Stimulated activated CD4-positive, alpha-beta T cell treated with anti-CD3 and anti-CD28 coated beads, Interleukin-15, amount 100 ng/mL, for 48 hours (primary cell): ENCODE results near the gene PCIF1.
"Not testable (repeated sequence)": the region's sequence is repeated elsewhere in the genome, so short reads cannot be mapped to it uniquely, and the experiment has no call there.

Experiments
- DNase-seq, 2 donors: peaks; one replicate each; pipeline ENCODE4 v3.0.0-alpha.2; 2020; ENCODE audit warnings: low read depth in 2 of 2

Gene PCIF1

GRCh38 chr20:45947110-45947866 lies 12.8 kb downstream of the PCIF1 start:
- no peak for DNase-seq

DNA sequence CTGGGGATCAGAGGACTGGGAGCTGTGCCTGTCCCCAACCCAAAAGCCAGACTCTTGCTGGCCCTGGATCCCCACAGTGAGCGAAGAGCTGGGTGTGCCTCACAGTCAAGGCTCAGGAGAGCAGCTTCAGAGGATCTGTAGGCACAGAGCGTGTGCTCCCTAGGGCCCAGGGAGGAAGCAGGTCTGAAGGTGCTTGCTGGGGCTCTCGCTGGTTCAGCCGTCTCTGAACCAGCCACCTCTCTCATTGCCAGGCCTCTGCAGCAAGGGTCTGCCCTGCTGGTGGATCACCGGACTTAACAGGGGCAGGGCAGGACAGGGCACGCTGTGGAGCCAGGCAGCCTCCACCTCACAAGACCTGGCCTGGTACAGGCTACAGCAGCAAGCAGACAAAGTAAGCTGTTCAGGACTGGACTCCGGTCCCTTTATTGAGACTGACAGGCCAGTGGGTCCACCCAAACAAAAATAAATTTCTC lies 13.8 kb downstream of the PCIF1 start:
- DNase-seq = no peak

DNA sequence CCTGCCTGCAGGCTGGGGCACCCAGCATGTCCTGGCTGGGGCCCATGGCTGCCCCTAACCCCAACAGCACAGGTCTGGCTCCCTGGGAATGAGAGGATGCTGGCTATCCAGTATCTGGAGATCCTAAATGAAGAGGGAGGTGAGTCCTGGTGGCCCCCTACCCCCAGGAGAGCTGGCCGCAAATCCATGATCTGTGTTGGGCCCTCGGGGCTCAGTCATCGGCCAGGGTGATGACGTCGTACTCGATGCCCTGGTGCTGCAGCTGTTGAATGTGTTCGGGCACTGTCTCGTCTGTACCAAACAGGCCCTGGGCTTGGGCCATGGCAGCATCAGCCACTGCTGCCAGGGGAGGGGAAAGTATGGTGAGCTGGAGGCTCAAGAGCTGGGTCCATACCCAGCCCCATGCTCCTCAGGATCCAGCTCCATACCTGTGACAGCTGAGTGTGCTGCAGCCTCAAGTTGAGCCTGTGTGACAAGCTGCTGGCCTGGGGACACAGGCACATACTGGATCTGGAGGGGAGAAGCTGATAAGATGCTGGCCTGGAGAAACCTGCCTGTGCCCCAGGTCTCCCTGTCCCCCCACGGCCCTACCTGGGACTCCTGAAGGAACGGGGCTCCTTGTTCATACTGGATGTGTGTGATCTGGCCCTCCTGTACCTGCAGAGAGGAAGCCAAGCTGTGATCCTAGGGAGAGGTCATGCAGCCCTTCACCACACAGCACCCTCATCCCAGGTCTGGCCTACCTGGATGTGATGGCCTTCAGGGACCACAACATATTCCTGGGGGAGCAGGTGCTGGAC lies 14.5 kb downstream of the PCIF1 start:
- no peak for DNase-seq

DNA sequence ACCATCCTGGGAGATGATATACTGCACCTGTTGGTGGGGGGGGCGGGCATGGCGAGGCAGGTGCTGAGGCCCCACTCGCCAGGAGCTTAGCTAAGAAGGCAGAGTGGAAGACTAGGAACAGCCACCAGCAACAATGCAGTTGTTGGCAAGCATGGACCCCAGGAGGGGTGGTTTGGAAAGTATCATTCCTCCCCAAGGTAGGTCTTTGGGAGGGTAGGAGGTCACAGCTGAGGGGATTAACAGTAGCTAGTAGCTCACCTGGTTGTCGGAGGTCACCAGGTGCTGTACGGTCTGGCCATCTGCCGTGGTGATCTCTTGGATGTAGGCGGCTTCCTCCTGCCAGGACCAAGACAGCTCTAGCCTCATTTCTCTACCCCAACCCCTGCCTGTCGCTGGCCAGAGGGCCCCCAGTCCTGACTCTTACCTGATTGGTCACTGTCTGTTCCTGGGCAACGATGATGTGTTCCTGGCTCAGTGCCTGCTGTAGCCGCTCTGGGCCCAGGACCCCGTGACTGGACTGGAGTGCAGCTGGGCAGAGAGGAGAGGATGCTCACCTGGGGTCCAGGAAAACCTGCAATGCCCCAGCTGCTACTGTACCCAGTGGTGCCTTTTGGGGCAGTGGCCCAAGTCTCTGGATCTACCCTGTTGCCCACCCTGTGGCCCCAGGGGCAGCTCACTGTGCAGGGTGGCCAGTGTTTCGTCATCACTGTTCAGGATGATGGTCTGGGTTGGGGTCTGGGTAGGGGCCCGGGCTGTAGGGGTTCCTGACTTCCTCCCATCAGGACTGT lies 15.3 kb downstream of the PCIF1 start:
- no peak for DNase-seq

DNA sequence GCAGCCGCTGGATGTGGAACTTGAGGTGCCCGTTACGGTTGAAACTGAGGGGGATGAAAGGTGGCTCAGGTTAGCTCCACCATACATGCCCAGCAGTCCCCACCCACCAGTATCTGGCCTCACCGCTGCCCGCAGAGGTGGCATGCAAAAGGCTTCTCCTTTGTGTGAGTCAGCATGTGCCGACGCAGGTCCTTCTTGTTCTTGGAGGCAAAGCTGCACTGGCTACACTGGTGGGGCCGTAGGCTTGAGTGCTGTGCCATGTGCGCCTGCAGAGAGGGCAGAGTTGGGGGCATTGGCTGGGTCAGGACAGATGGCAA lies 15.8 kb downstream of the PCIF1 start:
- DNase-seq = no peak

DNA sequence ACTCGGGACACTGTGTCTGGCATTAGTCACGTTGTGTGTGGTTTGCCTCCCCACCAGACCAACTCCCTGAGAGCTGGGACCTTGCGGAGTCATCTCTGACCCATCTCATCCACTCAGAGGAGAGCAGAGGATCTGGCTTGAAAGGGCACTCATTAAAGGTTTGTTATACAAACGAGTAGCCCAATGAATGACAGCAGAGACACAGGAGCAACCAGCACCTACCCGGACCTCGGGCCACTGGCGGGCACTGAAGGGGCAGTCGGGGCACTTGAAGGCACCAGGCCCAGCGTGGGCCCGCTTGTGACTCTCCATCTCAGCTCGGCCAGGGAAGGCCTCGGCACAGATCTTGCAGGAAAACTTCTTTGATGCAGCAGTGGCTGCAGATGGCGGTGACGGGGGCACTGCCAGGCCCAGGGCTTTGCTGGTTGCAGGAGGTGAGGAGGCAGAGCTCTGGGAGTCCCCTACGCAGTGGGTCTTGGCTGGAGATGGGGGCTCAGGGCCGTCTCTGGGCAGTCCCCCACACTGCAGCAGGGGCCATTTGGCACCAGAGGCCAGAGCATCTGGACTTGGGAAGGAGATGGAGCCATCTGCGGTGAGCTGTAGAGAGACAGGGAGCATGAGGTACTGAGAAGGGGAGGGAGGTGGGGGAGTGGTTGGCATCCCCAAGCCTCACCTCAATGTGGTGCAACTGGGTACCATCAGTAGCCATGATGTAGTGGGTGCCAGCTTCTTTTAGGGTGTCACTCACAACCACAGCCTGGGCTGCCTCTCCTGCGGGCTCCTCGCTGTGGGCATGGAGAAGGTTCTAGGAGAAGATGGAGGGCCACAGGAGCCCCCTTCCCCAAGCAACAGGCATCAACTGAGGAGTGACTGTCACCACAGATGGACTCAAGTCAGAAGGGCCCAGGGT lies 17.7 kb downstream of the PCIF1 start:
- no peak for DNase-seq

DNA sequence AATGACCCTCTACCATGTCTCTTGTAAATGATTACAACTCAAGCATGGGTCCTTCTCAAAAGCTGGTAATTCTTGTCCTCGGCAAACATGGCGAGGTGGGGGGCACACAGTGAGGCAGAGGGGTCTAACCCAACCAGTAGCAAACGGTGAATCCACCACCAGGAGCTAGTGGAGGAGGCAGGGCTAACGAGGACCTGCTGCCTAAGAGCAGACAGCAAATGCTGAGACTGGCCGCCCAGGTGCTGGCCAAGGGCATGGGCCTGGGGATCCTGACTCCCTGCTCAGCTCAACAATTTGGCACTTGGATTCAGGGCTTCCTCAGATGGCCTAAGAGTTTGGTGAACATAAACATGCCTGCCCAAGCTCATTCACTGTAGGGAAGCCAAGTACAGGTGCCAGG lies 18.4 kb downstream of the PCIF1 start:
- DNase-seq = no peak

GRCh38 chr20:45953672-45954071 lies 19.2 kb downstream of the PCIF1 start:
- DNase-seq = no peak

DNA sequence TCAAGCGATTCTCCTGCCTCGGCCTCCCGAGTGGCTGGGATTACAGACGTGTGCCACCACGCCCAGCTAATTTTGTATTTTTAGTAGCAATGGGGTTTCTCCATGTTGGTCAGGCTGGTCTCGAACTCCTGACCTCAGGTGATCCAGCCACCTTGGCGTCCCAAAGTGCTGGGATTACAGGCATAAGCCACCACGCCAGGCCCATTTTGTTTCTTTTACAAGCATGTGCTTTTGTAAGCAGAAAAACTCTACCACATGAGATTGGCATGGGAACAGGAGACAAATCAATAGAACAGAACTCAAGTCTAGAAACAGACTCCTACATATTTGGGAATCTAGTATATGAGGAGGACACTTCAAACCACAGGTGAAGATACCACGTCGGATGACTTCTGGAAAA lies 21.8 kb downstream of the PCIF1 start:
- DNase-seq = not testable (repeated sequence)

DNA sequence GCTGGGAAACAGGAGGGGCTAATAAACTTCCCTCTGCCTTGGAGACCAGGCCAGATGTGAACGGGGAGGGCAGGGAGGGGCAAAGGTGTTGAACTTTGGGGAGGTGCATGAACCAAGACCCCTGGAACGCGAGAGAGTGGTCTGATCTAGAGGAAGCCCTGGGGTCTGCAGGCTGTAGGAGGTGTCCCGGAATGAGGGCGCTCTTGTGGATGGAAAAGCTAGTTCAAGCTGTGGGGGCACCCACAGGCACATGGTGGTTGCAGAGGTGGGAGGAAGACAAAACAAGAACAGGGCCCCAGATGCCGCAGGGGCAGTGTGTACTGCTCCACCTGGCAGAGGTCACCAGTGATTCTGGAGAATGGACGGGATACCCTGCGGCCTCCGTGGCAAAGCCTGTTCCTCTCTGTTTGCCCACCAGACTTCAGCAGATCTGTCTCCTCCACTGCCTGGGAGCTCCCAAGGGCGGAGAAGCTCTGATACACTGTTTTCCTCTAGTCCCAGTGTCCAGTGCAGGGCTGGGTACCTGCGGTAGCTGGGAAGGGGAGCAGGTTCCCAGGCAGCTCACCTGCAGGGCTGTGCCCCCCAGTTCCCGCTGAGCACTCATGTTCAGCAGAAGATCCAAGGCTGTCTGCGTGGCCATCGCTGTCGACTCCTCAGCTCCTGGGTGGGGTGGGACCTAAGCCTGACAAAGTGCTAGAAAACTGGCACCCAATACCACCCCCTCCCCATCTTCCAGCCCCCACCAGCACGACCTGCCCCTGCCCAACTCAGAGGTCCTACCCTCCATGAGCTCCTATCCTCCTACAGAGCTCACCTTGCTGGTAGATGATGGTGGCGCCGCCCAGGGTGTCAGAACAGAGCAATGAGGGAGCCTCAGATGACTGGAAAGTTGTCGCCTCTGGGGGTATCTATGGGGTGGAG lies 22.8 kb downstream of the PCIF1 start:
- no peak for DNase-seq

DNA sequence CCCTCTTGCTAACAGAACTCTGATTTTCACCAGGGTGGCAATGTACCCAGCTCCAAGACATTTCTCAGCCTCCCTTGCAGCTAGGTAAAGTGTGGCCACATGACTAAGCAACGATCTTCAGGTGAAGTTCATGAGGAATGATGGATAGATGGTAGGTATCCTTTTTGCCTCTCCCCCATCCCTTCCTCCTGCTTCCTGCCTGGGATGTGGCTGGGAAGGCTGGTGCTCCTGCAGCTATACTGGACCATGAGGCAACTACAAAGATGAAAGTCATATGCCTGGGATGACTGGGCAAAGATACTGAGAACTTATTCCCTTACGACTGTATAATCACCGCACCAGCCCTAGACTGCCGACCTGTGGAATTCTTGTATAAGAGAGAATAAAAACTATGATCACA lies 24.1 kb downstream of the PCIF1 start:
- no peak for DNase-seq

DNA sequence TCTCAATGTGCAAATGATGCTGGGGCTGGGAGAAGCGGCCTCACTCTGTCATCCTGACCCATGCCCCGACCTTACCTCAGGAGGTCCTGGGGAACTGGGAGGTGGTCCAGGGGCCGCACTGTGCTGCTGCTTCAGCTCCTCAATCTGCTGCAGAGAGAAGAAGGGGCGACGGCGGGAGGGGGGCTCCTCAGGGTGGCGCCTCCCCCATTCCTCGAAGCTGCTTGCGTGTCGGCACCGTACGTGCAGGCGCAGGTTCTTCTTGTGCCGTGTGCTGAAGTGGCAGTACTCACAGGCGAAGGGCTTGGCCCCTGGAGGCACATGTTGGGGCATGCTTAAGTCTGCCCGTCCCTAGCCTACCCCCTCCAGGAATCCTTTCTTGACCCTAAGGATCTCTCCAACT lies 24.6 kb downstream of the PCIF1 start:
- DNase-seq = no peak

- no peak for DNase-seq
These were observed 25.6 kb downstream of the PCIF1 start for GRCh38 chr20:45959956-45960630.

GRCh38 chr20:45962031-45962755 lies 27.7 kb downstream of the PCIF1 start:
- no peak for DNase-seq

GRCh38 chr20:45963059-45964005 lies 28.8 kb downstream of the PCIF1 start:
- DNase-seq = no peak

DNA sequence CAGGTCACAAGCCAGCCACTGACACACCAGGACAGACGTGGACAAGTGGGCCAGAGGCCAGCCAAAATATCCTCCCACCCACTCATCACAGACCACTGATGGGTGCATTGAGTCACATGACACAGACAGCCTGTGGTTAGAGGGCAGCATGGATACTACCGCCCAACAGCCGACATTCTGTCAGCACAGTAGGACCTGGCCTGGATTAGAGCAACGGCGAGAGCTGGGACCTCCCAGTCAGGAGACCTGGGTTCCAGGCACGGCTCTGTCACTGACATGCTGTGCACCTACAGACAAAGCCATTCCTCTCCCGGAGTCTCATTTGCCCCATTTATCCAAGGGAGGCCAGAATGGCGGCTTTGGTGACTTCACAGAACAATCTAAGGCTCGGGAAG lies 29.5 kb downstream of the PCIF1 start:
- DNase-seq = no peak

DNA sequence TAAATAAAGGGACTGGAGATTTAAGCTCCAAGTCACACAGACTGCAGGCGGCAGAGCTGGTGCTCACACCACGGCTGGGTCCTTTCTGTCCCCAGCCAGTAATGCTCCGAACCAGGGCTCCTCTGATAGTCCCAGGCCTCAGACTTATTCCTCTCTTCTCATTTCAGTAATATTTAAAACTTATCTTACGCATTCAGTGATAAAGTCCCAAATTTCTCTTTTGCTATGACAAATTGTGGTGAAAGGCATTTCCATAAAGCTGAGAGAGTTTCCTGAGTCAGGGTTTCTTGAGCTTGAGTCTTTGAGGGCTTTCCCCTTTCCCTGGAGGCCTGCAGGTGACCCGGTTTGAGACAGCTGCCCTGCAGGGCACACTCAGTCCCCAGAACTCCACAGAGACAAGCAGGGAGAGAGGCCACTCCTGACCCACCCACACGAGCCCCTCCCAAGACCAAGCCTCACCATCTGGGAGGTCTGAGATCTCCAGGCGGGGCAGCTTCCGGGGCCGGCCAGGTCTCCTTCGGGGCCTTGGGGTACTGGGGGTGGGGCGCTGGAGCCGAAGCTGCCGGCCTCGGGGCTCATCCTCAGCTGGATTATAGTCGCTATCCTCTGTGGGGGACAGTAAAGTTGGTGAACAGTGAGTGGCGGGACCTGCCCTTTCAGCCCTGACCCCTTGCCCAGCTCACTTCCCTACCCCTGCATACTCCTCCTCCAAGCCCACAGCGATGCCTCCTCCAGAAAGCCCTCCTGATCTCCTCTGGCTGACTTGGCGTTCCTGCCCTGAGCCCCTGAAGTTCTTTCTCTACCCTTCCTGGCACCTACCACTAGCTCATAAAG lies 30.9 kb downstream of the PCIF1 start:
- DNase-seq = no peak
